Measurements from ENCODE around the gene NWD2.

GRCh38 chr4:37359261-37359660 lies 114.7 kb downstream of the NWD2 start:
- no peak for TF ChIP-seq KLF6 (CRISPR knock-in tag; IDR thresholded peaks at IDR 0.05; ENCODE audit: borderline replicate concordance)
- TF ChIP-seq SIN3A (IDR thresholded peaks at IDR 0.05; ENCODE audit: borderline replicate concordance in 2 of 2, control insufficient read depth in 1 of 2, low read depth in 2 of 2, low read length in 2 of 2) = no peak
- TF ChIP-seq NFYB (IDR thresholded peaks at IDR 0.05; ENCODE audit: extremely low read depth, insufficient read length) = no peak
- no peak for TF ChIP-seq CTCF (IDR thresholded peaks at IDR 0.05 in 2 of 3, conservative IDR thresholded peaks at IDR 0.05 in 1 of 3; ENCODE audit: insufficient read depth in 2 of 3, low read depth in 1 of 3, low read length in 3 of 3)
- TF ChIP-seq BCL6 (CRISPR knock-in tag; IDR thresholded peaks at IDR 0.05) = no peak
- no peak for TF ChIP-seq USF2 (CRISPR knock-in tag; IDR thresholded peaks at IDR 0.05)
- TF ChIP-seq SFPQ (IDR thresholded peaks at IDR 0.05; ENCODE audit: low read depth, low read length) = no peak
- no peak for TF ChIP-seq HDAC2 (IDR thresholded peaks at IDR 0.05)
- TF ChIP-seq FOSL1 (tag; conservative IDR thresholded peaks at IDR 0.05) = no peak
- TF ChIP-seq CBFB (CRISPR knock-in tag; IDR thresholded peaks at IDR 0.05) = no peak
- no peak for TF ChIP-seq ATF6 (CRISPR knock-in tag; IDR thresholded peaks at IDR 0.05)
